Right cardiac atrium (tissue), 5 donors: Measurements from ENCODE around the gene ART1. TPM values are rescaled to one million over a fixed set of nuclear protein-coding genes. Genes with fewer than 3 reads are reported as not detected.
A peak's percentile ranks its signal among the peaks of the same experiment; 100 is the strongest.
"Not testable (repeated sequence)": the region's sequence is repeated elsewhere in the genome, so short reads cannot be mapped to it uniquely, and the experiment has no call there.

ENCODE experiments used
- ATAC-seq, 2 donors: fragments of 200-7000 bp; cut with Tn5 transposase; one replicate each; pipeline versions ENCODE4 v1.8.0 to v1.9.1; 2020; ENCODE audit warnings: moderate library complexity in 2 of 2, mild to moderate bottlenecking in 1 of 2
- DNase-seq, 3 donors: peaks; one replicate each; pipeline ENCODE4 v3.0.0-alpha.2; 2020
- H3K27ac ChIP-seq: one replicate; pipeline ENCODE4 v1.5.1; 2013; ENCODE audit warnings: mild to moderate bottlenecking, low read length, control low read depth, moderate library complexity
- H3K27me3 ChIP-seq: one replicate; pipeline ENCODE4 v1.6.1; 2013; ENCODE audit not compliant: control insufficient read depth, insufficient read depth
- H3K4me1 ChIP-seq: one replicate; pipeline ENCODE4 v1.6.1; 2013; ENCODE audit warnings: low read length; ENCODE audit not compliant: control insufficient read depth, insufficient read depth
- H3K4me3 ChIP-seq: one replicate; pipeline ENCODE4 v1.5.1; 2013; ENCODE audit warnings: low read length, control low read depth
- H3K9me3 ChIP-seq: one replicate; pipeline ENCODE4 v1.6.1; 2013; ENCODE audit warnings: low read length; ENCODE audit not compliant: control insufficient read depth
- WGBS: extraction: QIAGEN DNeasy Blood & Tissue Kit; methylation state at CpG from one replicate; pipeline ENCODE4 v1.1.7; 2013; 5-methylcytosine and 5-hydroxymethylcytosine counted together
- intact Hi-C, 4 donors: fragments of 100-400 bp; cut with DNase I; formaldehyde crosslinking; loops; one replicate each; pipeline versions ENCODE4 v1.11.0 to v1.14.0; 2022 to 2023
- polyA plus RNA-seq: library from polyadenylated mRNA; stranded (reverse); fragments of 200-250 nt; gene quantifications from one replicate; pipeline ENCODE4 v1.2.3, GENCODE V29; 2013
- total RNA-seq, 4 donors: library from RNA; stranded (reverse); fragmentation: NEBNext Ultra II Directional; extraction: Animal tissue kit (Norgen Biotek cat#: 25700); gene quantifications; one replicate each; pipeline ENCODE4 v1.2.1, GENCODE V29; 2021
- donor health status: healthy with polysubstance abuse.
- donor health status: DM: no; HTN: yes; CAD: no.
- donor health status: DM: no; HTN: no; CAD: no.
- donor health status: DM: no; HTN: yes; CAD: no; lungs with severe emphysema.
- donor health status: DM: yes; HTN: yes; CAD: no.

ART1 gene
- total and polyA plus RNA-seq, 5 donors = not detected

DNA sequence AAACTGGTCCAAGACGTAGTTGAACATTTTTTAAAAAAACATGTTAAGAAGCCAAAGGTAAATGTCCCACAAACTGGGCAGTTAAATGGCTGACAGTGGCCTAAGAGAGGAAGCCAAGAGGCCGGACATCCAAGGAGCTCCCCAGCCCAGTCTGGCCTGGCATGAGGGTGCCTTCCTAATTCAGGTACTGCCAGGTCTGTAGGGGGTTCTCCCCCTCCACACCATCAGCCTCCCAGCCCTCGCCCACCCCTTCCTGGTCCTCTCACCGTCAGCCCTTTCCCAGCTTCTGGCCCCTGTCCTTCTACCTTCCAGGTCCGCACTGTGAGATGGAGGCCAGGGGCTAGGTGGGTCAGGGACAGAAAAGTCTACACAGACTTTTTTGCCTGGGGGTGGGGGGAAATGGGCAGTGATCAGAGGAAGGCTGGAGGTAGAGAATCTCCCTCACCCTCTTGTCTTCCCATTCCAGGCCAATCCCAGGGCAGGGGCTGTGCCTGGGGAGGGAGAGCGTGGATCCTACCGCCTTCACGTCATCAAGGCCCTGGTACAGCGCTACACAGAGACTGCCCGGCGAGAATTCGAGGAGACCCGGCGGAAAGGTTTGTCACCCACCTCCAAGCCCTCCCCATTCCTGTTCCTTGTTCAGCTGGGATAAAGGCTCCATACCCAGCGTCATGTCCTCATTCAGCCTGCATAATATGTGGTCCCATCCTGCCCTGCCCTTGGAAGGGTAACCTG, 9.1 kb upstream of the ART1 start:
- no peaks in the 10 kb centered on the region for H3K4me1 ChIP-seq
- ATAC-seq = no peak
- no peaks in the 10 kb centered on the region for H3K9me3 ChIP-seq
- no peak overlapping the region for H3K4me3 ChIP-seq
- intact Hi-C loops = no loop called here
- no peaks in the 10 kb centered on the region for H3K27me3 ChIP-seq
- no peak overlapping the region for H3K27ac ChIP-seq
- 91% methylated on average over 15 of the region's 15 CpGs for WGBS
- no peak for DNase-seq

DNA sequence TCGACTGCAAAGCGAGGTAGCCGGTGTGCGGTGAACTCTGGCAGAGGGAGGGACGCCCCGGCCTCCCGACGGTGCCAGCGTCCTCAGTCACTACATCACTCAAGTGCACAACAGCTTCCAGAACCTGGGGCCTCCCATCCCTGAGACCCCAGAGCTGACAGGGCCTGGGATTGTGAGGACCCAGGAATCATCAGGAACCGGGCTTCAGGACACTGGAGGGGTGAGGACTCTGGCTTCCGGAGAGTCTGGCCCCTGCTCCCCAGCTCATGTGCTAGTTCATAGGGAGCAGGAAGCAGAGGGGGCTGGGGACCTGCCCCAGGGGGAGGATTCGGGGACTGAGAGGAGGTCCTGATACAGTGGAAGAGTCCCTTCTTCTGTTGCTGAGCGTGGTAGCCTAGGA, 7.7 kb upstream of the ART1 start:
- no peak overlapping the region for H3K27ac ChIP-seq
- H3K9me3 ChIP-seq = no peaks in the 10 kb centered on the region
- H3K4me3 ChIP-seq = no peak overlapping the region
- intact Hi-C loops = no loop called here
- WGBS = 82% methylated on average over 13 of the region's 13 CpGs
- ATAC-seq = no peak
- no peaks in the 10 kb centered on the region for H3K4me1 ChIP-seq
- no peak for DNase-seq
- H3K27me3 ChIP-seq = no peaks in the 10 kb centered on the region

DNA sequence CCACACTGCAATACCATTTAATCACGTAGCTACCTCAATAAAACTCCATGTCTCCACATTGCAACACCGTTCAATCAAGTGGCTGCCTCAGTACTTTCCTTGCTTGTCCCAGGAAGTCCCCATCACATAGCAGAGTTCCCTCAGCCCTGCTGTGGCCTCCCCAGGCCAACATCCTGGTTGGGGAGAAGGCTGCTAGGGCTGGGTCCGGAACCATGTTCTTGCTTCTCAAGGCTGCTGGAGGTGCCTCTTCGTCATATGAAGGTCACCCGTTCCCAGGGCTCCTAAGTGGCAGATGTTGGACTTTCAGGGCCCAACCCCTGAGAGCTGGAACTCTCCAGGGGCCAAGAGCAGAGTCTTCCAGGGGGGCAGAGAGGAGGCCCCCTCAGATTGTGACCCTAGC, 6.4 kb upstream of the ART1 start:
- no peak for DNase-seq
- intact Hi-C loops = no loop called here
- H3K9me3 ChIP-seq = no peaks in the 10 kb centered on the region
- no peak for ATAC-seq
- H3K4me1 ChIP-seq = no peaks in the 10 kb centered on the region
- H3K27me3 ChIP-seq = no peaks in the 10 kb centered on the region
- WGBS = 89% methylated on average over 5 of the region's 5 CpGs
- no peak overlapping the region for H3K4me3 ChIP-seq
- H3K27ac ChIP-seq = no peak overlapping the region

DNA sequence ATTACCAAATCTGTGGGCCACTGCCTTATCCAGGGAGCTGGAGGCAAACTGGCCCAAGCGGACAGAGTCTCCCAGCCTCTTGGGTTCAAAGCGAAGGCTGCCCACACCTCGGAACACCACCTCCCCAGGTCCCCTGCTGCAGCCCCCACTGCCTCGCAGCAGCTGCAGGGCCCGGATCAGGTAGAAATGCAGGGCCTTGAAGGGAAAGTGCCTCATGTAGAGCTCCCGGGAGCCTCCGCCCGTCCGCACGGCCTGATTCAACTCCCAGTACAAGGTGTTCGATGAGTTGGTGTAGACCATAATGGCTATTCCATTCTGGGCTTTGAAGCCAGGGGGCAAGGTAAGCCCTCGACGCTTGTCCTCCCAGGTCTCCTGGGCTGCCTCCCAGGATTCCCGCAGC, 5.1 kb upstream of the ART1 start:
- H3K4me3 ChIP-seq = no peak overlapping the region
- intact Hi-C loops = no loop called here
- 95% methylated on average over 14 of the region's 14 CpGs for WGBS
- no peaks in the 10 kb centered on the region for H3K27me3 ChIP-seq
- no peak overlapping the region for H3K27ac ChIP-seq
- no peak for ATAC-seq
- DNase-seq = no peak
- H3K9me3 ChIP-seq = no peaks in the 10 kb centered on the region
- H3K4me1 ChIP-seq = no peaks in the 10 kb centered on the region

DNA sequence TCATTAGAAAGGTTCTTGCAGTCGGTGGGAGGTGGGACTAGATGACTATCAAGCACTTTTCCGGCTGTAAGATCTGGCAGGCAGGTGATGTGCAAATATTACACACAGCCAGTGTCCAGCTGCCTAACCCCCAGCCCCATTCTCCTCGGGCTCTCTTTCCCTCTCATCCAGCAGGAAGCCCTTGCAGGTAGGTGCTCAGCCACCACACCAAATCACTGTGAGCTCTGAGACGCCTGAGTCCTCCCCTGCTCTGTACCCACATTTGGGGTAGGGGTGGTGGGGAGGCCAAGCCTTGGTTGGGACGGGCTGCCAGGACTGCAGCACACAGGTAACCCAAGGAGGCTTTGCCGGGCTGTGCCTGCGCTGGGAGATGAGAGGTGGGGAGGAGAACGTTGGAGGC, 3.7 kb upstream of the ART1 start:
- 54% methylated on average over 8 of the region's 8 CpGs for WGBS
- H3K27me3 ChIP-seq = no peaks in the 10 kb centered on the region
- no peaks in the 10 kb centered on the region for H3K4me1 ChIP-seq
- no peaks in the 10 kb centered on the region for H3K9me3 ChIP-seq
- no peak overlapping the region for H3K27ac ChIP-seq
- no peak for ATAC-seq
- peak in 1 of 3 donors; percentile 53 for DNase-seq
- no peak overlapping the region for H3K4me3 ChIP-seq
- intact Hi-C loops = no loop called here

DNA sequence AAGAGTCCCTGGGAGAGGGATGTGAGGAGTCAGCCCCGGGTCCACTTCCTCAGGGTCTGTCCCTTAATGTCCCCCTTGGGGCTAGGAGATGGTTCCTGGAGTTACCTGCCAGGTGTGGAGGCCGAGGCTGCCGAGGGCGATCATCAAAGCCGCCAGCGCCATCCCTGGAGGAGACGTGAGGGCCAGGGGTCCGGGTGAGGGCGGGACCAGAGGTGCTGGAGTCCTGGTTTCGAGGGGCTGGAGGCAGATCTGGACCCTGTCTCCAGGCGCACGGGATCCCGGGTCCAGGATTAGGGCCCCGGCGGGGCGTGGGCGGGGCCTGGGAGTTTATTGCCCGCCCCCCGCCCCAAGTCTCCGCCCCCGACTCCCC, 3.2 kb upstream of the ART1 start, which contains the start of gene ART5:
Gene ART5, minus strand, starts transcription at position 292 of the 370 bp plus-strand sequence. Its CDS starts 130 bp downstream, at position 162.
- intact Hi-C loops = no loop called here
- Histone ChIP-seq H3K27me3 (no peaks in the 10 kb centered on the region), H3K4me3 (peak within 1 kb of the TSS; percentile 41), H3K27ac (no peak within 1 kb of the TSS), H3K9me3 (no peaks in the 10 kb centered on the region), H3K4me1 (no peaks in the 10 kb centered on the region)
- no peak for DNase-seq
- WGBS = 16% methylated on average over 21 of the region's 21 CpGs
- no peak for ATAC-seq

DNA sequence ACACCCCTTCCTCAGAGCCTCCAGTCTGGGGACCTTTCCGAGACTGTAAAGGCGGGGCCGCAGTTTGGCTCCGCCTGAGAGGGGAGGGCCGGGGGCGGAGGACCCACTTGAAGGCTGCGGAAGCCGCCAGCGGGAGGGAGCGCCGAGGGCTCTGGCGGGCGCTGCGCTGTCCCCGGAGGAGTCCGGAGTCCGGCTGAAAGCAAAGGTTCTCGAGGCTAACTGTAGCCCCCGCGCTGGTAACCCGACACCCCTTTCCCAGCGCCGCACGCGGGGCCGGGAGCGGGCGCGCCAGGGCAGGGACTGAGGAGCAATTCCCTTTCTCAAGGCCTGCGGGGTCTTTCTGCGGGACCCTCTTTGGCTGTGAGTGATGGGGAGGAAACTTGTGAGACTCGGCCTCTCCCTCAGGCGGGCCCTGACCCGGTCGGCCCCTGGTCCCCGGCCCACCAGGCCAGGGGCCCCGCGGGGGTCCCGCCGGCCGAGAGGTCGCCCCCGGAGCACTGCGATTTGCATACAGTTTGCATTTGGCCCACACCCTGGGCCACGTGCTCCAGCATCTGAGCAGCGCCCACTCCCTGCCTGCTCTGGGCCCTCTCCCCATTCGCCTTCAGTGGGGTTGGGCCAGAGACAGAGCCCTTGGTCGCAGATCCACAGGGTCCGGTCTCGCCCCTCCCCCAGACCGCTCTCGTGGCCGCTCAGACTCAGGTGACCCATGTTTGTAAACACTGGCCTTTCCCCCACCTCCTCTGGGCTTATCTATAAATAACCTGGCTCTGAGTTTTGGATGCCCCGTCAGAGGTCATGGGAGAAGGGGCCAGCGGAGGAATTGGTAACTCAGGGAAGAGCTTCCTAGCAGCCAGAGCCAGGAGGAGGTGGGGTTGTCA, 2.6 kb upstream of the ART1 start:
- H3K4me1 ChIP-seq = no peaks in the 10 kb centered on the region
- H3K27me3 ChIP-seq = no peaks in the 10 kb centered on the region
- WGBS = 1% methylated on average over 55 of the region's 55 CpGs
- DNase-seq (peak; percentile 89 to 96 (median 95)), ATAC-seq (peak; percentile 96)
- H3K4me3 ChIP-seq = peak overlapping the region; percentile 41
- intact Hi-C loops = no loop called here
- H3K27ac ChIP-seq = no peak overlapping the region
- H3K9me3 ChIP-seq = no peaks in the 10 kb centered on the region

DNA sequence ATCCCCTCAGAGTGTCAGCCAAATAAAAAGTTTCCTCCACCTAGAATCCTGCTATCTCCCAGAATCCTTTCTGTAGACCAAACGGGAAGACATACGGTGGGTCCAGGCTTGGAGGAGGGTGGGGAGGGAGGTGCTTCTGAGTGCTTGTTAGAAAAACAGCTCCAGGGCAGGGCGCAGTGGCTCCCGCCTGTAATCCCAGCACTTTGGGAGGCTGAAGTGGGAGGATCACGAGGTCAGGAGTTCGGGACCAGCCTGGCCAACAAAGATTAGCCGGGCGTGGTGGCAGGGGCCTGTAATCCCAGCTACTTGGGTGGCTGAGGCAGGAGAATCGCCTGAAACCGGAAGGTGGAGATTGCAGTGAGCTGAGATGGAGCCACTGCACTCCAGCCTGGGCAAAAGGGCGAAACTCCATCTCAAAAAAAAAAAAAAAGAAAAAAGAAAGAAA, 1.8 kb upstream of the ART1 start:
- 32% methylated on average over 11 of the region's 11 CpGs for WGBS
- H3K27me3 ChIP-seq, ATAC-seq, H3K9me3 ChIP-seq, H3K27ac ChIP-seq, DNase-seq, H3K4me1 ChIP-seq, intact Hi-C loops: not testable (repeated sequence)
- peak overlapping the region; percentile 41 for H3K4me3 ChIP-seq

DNA sequence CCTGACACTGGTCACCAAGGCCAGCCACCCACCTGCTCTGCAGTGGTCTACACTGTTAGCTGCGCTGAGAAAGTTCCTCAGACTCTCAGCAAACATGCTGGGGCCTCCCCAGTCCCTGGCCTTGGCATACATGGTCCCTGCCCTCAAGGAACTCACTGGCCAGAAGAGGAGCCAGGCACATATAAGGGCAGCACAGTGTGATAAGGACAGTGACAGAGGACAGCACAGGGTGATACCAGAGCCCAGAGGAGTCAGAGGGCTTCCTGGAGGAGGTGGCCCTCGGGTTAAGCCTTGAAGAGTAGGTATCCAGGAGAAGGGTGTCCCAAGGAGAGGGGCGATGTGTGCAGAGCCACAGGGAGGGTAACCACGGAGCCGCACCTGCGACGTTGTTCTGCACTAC, 624 bp downstream of the ART1 start:
- ATAC-seq (no peak), DNase-seq (peak in 1 of 3 donors; percentile 20)
- Histone ChIP-seq H3K27ac (no peak overlapping the region), H3K9me3 (no peaks in the 10 kb centered on the region), H3K4me3 (no peak overlapping the region), H3K27me3 (no peaks in the 10 kb centered on the region), H3K4me1 (no peaks in the 10 kb centered on the region)
- intact Hi-C loops = no loop called here
- WGBS = 91% methylated on average over 7 of the region's 7 CpGs

DNA sequence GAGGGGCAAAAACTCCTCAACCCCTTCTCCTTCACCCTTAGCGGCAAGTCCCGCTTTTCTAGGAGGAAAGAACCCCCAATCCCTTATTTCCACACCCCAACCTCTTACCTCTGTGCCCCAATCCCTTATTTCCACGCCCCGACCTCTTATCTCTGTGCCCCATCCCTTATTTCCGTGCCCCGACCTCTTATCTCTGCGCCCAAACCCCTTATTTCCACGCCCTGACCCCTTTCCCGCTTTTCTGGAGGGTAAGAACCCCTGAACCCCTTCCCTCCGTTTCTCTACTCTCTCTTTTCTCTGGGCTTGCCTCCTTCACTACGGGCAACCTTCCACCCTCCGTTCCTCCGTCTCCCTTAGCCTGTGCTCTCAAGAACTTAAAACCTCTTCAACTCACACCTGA, 3.9 kb downstream of the ART1 start:
- H3K4me3 ChIP-seq, H3K27me3 ChIP-seq, H3K27ac ChIP-seq, ATAC-seq, H3K4me1 ChIP-seq, intact Hi-C loops, H3K9me3 ChIP-seq: not testable (repeated sequence)
- peak in 1 of 3 donors; percentile 5 for DNase-seq
- WGBS = 79% methylated on average over 13 of the region's 13 CpGs

DNA sequence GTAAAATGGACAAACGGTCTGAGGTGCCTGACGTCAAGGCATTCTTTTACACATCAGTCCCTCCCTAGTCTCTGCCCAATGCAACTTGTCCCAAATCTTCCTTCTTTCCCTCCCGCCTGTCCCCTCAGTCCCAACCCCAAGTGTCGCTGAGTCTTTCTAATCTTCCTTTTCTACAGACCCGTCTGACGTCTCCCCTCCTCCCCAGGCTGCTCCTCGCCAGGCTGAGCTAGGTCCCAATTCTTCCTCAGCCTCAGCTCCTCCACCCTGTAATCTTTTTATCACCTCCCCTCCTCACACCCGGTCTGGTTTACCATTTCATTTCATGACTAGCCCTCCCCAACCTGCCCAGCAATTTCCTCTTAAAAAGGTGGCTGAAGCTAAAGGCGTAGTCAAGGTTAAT, 4.4 kb downstream of the ART1 start:
- ATAC-seq, H3K27me3 ChIP-seq, H3K9me3 ChIP-seq, intact Hi-C loops, H3K27ac ChIP-seq, H3K4me3 ChIP-seq, DNase-seq, H3K4me1 ChIP-seq: not testable (repeated sequence)
- WGBS = 38% methylated on average over 9 of the region's 9 CpGs
